ENCODE measurements around the gene ITPK1. TPM values are rescaled to one million over a fixed set of nuclear protein-coding genes. Genes with fewer than 3 reads are reported as not detected.

Gene ITPK1
- total and polyA plus RNA-seq, 2 experiments from 2014 or later: 18.7 to 35.0 TPM

GRCh38 chr14:92906823-92907222 lies 208.9 kb downstream of the ITPK1 start:
- Histone ChIP-seq H3K36me3 (ENCODE audit: low read depth) (no peaks in the 10 kb centered on the region), H3K79me2 (ENCODE audit: insufficient read depth) (no peaks in the 10 kb centered on the region), H3K9ac (no peak overlapping the region), H3K4me3 (no peak overlapping the region), H2AFZ (no peak overlapping the region), H3K9me3 (ENCODE audit: low read depth) (no peaks in the 10 kb centered on the region), H4K20me1 (ENCODE audit: insufficient read depth) (no peaks in the 10 kb centered on the region), H3K27me3 (replicated peaks; ENCODE audit: insufficient read depth) (peaks cover 37% of the 10 kb centered on the region), H3K9me2 (ENCODE audit: insufficient read depth) (no peaks in the 10 kb centered on the region), H3F3A (ENCODE audit: insufficient read depth) (no peaks in the 10 kb centered on the region), H3K4me2 (ENCODE audit: unreplicated experiment) (no peak overlapping the region), H3K4me1 (ENCODE audit: insufficient read depth) (no peaks in the 10 kb centered on the region), H3K27ac (no peak overlapping the region)
- no peak for DNase-seq
- in situ Hi-C loops (cut with MboI): no loop called here
- WGBS, 2 experiments (ENCODE audit: low coverage in 1 of 2, low lambda C conversion rate in 2 of 2, missing lambda C conversion rate in 2 of 2): 31 to 37% methylated on average over 6 of the region's 6 CpGs
- TF ChIP-seq EZH2 (IDR thresholded peaks at IDR 0.05; ENCODE audit: insufficient read depth, poor library complexity, severe bottlenecking) (no peak), EZH2phosphoT487 (IDR thresholded peaks at IDR 0.05; ENCODE audit: insufficient read depth, low read depth) (no peak)

GRCh38 chr14:92906420-92906819 lies 209.3 kb downstream of the ITPK1 start:
- Histone ChIP-seq H3K27ac (no peak overlapping the region), H3K4me2 (ENCODE audit: unreplicated experiment) (no peak overlapping the region), H3K9me2 (ENCODE audit: insufficient read depth) (no peaks in the 10 kb centered on the region), H3K36me3 (ENCODE audit: low read depth) (no peaks in the 10 kb centered on the region), H2AFZ (no peak overlapping the region), H3K9me3 (ENCODE audit: low read depth) (no peaks in the 10 kb centered on the region), H4K20me1 (ENCODE audit: insufficient read depth) (no peaks in the 10 kb centered on the region), H3K79me2 (ENCODE audit: insufficient read depth) (no peaks in the 10 kb centered on the region), H3K4me1 (ENCODE audit: insufficient read depth) (no peaks in the 10 kb centered on the region), H3F3A (ENCODE audit: insufficient read depth) (no peaks in the 10 kb centered on the region), H3K4me3 (no peak overlapping the region), H3K27me3 (replicated peaks; ENCODE audit: insufficient read depth) (peaks cover 39% of the 10 kb centered on the region), H3K9ac (no peak overlapping the region)
- in situ Hi-C loops (cut with MboI): no loop called here
- no peak for DNase-seq
- WGBS, 2 experiments (ENCODE audit: low coverage in 1 of 2, low lambda C conversion rate in 2 of 2, missing lambda C conversion rate in 2 of 2): 12 to 48% methylated on average over 2 to 6 of the region's 6 CpGs
- no peak for TF ChIP-seq EZH2phosphoT487 (IDR thresholded peaks at IDR 0.05; ENCODE audit: insufficient read depth, low read depth)
- no peak for TF ChIP-seq EZH2 (IDR thresholded peaks at IDR 0.05; ENCODE audit: insufficient read depth, poor library complexity, severe bottlenecking)

- Histone ChIP-seq H3K9me2 (ENCODE audit: insufficient read depth) (no peaks in the 10 kb centered on the region), H3K9me3 (ENCODE audit: low read depth) (no peaks in the 10 kb centered on the region), H3K9ac (no peak overlapping the region), H3K4me2 (ENCODE audit: unreplicated experiment) (no peak overlapping the region), H4K20me1 (ENCODE audit: insufficient read depth) (no peaks in the 10 kb centered on the region), H2AFZ (no peak overlapping the region), H3F3A (ENCODE audit: insufficient read depth) (no peaks in the 10 kb centered on the region), H3K36me3 (ENCODE audit: low read depth) (no peaks in the 10 kb centered on the region), H3K79me2 (ENCODE audit: insufficient read depth) (no peaks in the 10 kb centered on the region), H3K27me3 (replicated peaks; ENCODE audit: insufficient read depth) (peaks cover 39% of the 10 kb centered on the region), H3K4me3 (no peak overlapping the region), H3K4me1 (ENCODE audit: insufficient read depth) (no peaks in the 10 kb centered on the region), H3K27ac (no peak overlapping the region)
- DNase-seq: no peak
- TF ChIP-seq EZH2 (IDR thresholded peaks at IDR 0.05; ENCODE audit: insufficient read depth, poor library complexity, severe bottlenecking) (no peak), EZH2phosphoT487 (IDR thresholded peaks at IDR 0.05; ENCODE audit: insufficient read depth, low read depth) (no peak)
- 50 to 56% methylated on average over 8 of the region's 8 CpGs for WGBS, 2 experiments (ENCODE audit: low coverage in 1 of 2, low lambda C conversion rate in 2 of 2, missing lambda C conversion rate in 2 of 2)
- in situ Hi-C loops (cut with MboI): no loop called here
These were observed 210.1 kb downstream of the ITPK1 start for GRCh38 chr14:92905667-92906066.

- no peak for TF ChIP-seq EZH2 (IDR thresholded peaks at IDR 0.05; ENCODE audit: insufficient read depth, poor library complexity, severe bottlenecking)
- TF ChIP-seq EZH2phosphoT487 (IDR thresholded peaks at IDR 0.05; ENCODE audit: insufficient read depth, low read depth): no peak
- no peaks in the 10 kb centered on the region for H3K9me2 ChIP-seq (ENCODE audit: insufficient read depth)
- H3F3A ChIP-seq (ENCODE audit: insufficient read depth): no peaks in the 10 kb centered on the region
- H3K27me3 ChIP-seq (replicated peaks; ENCODE audit: insufficient read depth): peaks cover 39% of the 10 kb centered on the region
- no peak overlapping the region for H3K4me3 ChIP-seq
- no peaks in the 10 kb centered on the region for H3K36me3 ChIP-seq (ENCODE audit: low read depth)
- H3K9me3 ChIP-seq (ENCODE audit: low read depth): no peaks in the 10 kb centered on the region
- H3K27ac ChIP-seq: no peak overlapping the region
- H2AFZ ChIP-seq: no peak overlapping the region
- no peak overlapping the region for H3K9ac ChIP-seq
- no peaks in the 10 kb centered on the region for H3K4me1 ChIP-seq (ENCODE audit: insufficient read depth)
- WGBS, 2 experiments (ENCODE audit: low coverage in 1 of 2, low lambda C conversion rate in 2 of 2, missing lambda C conversion rate in 2 of 2): 49 to 52% methylated on average over 6 of the region's 6 CpGs
- H3K4me2 ChIP-seq (ENCODE audit: unreplicated experiment): no peak overlapping the region
- no peak for DNase-seq
- H4K20me1 ChIP-seq (ENCODE audit: insufficient read depth): no peaks in the 10 kb centered on the region
- in situ Hi-C loops (cut with MboI): no loop called here
- no peaks in the 10 kb centered on the region for H3K79me2 ChIP-seq (ENCODE audit: insufficient read depth)
These were observed 212.4 kb downstream of the ITPK1 start for GRCh38 chr14:92903359-92903758.

- Histone ChIP-seq H3K27ac (no peak overlapping the region), H3K9ac (no peak overlapping the region), H3K36me3 (ENCODE audit: low read depth) (no peaks in the 10 kb centered on the region), H4K20me1 (ENCODE audit: insufficient read depth) (no peaks in the 10 kb centered on the region), H3K79me2 (ENCODE audit: insufficient read depth) (no peaks in the 10 kb centered on the region), H3K9me3 (ENCODE audit: low read depth) (no peaks in the 10 kb centered on the region), H3F3A (ENCODE audit: insufficient read depth) (no peaks in the 10 kb centered on the region), H3K4me3 (no peak overlapping the region), H3K27me3 (replicated peaks; ENCODE audit: insufficient read depth) (peaks cover 39% of the 10 kb centered on the region), H2AFZ (no peak overlapping the region), H3K4me2 (ENCODE audit: unreplicated experiment) (no peak overlapping the region), H3K9me2 (ENCODE audit: insufficient read depth) (no peaks in the 10 kb centered on the region), H3K4me1 (ENCODE audit: insufficient read depth) (no peaks in the 10 kb centered on the region)
- DNase-seq: no peak
- 15 to 18% methylated on average over 17 of the region's 17 CpGs for WGBS, 2 experiments (ENCODE audit: low coverage in 1 of 2, low lambda C conversion rate in 2 of 2, missing lambda C conversion rate in 2 of 2)
- TF ChIP-seq EZH2 (IDR thresholded peaks at IDR 0.05; ENCODE audit: insufficient read depth, poor library complexity, severe bottlenecking): no peak
- in situ Hi-C loops (cut with MboI): no loop called here
These were observed 213.0 kb downstream of the ITPK1 start for GRCh38 chr14:92902726-92903125.

Data from GM23248 (cell line).